ENCODE measurements around the gene PHACTR3. TPM values are rescaled to one million over a fixed set of nuclear protein-coding genes. Genes with fewer than 3 reads are reported as not detected.
"Not testable (repeated sequence)": the region's sequence is repeated elsewhere in the genome, so short reads cannot be mapped to it uniquely, and the experiment has no call there.

PHACTR3 gene
- total RNA-seq, 4 donors from 2014 or later, result 0.54 to 0.81 (median 0.59) TPM; not detected in 1

GRCh38 chr20:59837623-59838394, 233.5 kb downstream of the PHACTR3 start:
- H3K4me3 ChIP-seq, result no peak overlapping the region
- H3K9me3 ChIP-seq, result no peaks in the 10 kb centered on the region
- ATAC-seq, result no peak
- TF ChIP-seq POLR2AphosphoS5 (IDR thresholded peaks at IDR 0.05), result no peak
- TF ChIP-seq POLR2A (IDR thresholded peaks at IDR 0.05), result no peak
- no peak for TF ChIP-seq CTCF (IDR thresholded peaks at IDR 0.05)
- no peak for TF ChIP-seq EP300 (IDR thresholded peaks at IDR 0.05)
- peaks cover 0 to 22% (median 8%) of the 10 kb centered on the region in 3 donors for H3K4me1 ChIP-seq
- no peaks in the 10 kb centered on the region for H3K36me3 ChIP-seq
- WGBS, 2 donors (ENCODE audit: low coverage in 1 of 2), result 56 to 71% methylated on average over 3 to 4 of the region's 4 CpGs
- no peak overlapping the region for H3K27ac ChIP-seq
- peaks cover 58% of the 10 kb centered on the region for H3K27me3 ChIP-seq

- H3K36me3 ChIP-seq, result no peaks in the 10 kb centered on the region
- no peak overlapping the region for H3K4me3 ChIP-seq
- H3K9me3 ChIP-seq, result no peaks in the 10 kb centered on the region
- 47 to 80% methylated on average over 4 to 5 of the region's 5 CpGs for WGBS, 2 donors (ENCODE audit: low coverage in 1 of 2)
- H3K27me3 ChIP-seq, result peaks cover 55% of the 10 kb centered on the region
- H3K4me1 ChIP-seq, result peaks cover 0 to 22% (median 8%) of the 10 kb centered on the region in 3 donors
- no peak for ATAC-seq
- TF ChIP-seq EP300 (IDR thresholded peaks at IDR 0.05) (no peak), CTCF (IDR thresholded peaks at IDR 0.05) (no peak), POLR2AphosphoS5 (IDR thresholded peaks at IDR 0.05) (no peak), POLR2A (IDR thresholded peaks at IDR 0.05) (no peak)
- H3K27ac ChIP-seq, result no peak overlapping the region
Observed at GRCh38 chr20:59839400-59839799, 235.1 kb downstream of the PHACTR3 start.

- Histone ChIP-seq H3K36me3 (no peaks in the 10 kb centered on the region), H3K27me3 (peaks cover 12% of the 10 kb centered on the region), H3K27ac (no peak overlapping the region), H3K4me3 (no peak overlapping the region), H3K9me3 (no peaks in the 10 kb centered on the region), H3K4me1 (no peaks in the 10 kb centered on the region)
- no peak for TF ChIP-seq POLR2A (IDR thresholded peaks at IDR 0.05)
- TF ChIP-seq CTCF (IDR thresholded peaks at IDR 0.05), result no peak
- no peak for TF ChIP-seq EP300 (IDR thresholded peaks at IDR 0.05)
- no peak for TF ChIP-seq POLR2AphosphoS5 (IDR thresholded peaks at IDR 0.05)
- WGBS, 2 donors (ENCODE audit: low coverage in 1 of 2), result 92 to 93% methylated on average over 3 of the region's 3 CpGs
- ATAC-seq, result no peak
Observed at GRCh38 chr20:59845472-59845871, 241.1 kb downstream of the PHACTR3 start.

- TF ChIP-seq POLR2A (IDR thresholded peaks at IDR 0.05) (no peak), POLR2AphosphoS5 (IDR thresholded peaks at IDR 0.05) (no peak), CTCF (IDR thresholded peaks at IDR 0.05) (no peak), EP300 (IDR thresholded peaks at IDR 0.05) (no peak)
- 56 to 73% methylated on average over 2 of the region's 2 CpGs for WGBS, 2 donors (ENCODE audit: low coverage in 1 of 2)
- Histone ChIP-seq H3K4me1 (no peaks in the 10 kb centered on the region), H3K36me3 (no peaks in the 10 kb centered on the region), H3K27ac (no peak overlapping the region), H3K27me3 (no peaks in the 10 kb centered on the region), H3K4me3 (no peak overlapping the region), H3K9me3 (no peaks in the 10 kb centered on the region)
- ATAC-seq, result no peak
Observed at GRCh38 chr20:59848182-59848581, 243.8 kb downstream of the PHACTR3 start.

GRCh38 chr20:59850018-59850641, 245.8 kb downstream of the PHACTR3 start:
- no peaks in the 10 kb centered on the region for H3K36me3 ChIP-seq
- H3K4me3 ChIP-seq, result no peak overlapping the region
- H3K27ac ChIP-seq, result no peak overlapping the region
- H3K27me3 ChIP-seq, result no peaks in the 10 kb centered on the region
- no peak for ATAC-seq
- TF ChIP-seq CTCF (IDR thresholded peaks at IDR 0.05) (peak; percentile 55 to 71 (median 64)), EP300 (IDR thresholded peaks at IDR 0.05) (no peak)
- 62 to 64% methylated on average over 7 of the region's 7 CpGs for WGBS, 2 donors (ENCODE audit: low coverage in 1 of 2)
- no peaks in the 10 kb centered on the region for H3K4me1 ChIP-seq
- H3K9me3 ChIP-seq, result no peaks in the 10 kb centered on the region

- 100% methylated on average over 1 of the region's 1 CpG; no CpG with 5 or more reads in 1 of the 2 donors for WGBS, 2 donors (ENCODE audit: low coverage in 1 of 2)
- H3K27ac ChIP-seq, H3K9me3 ChIP-seq, H3K4me1 ChIP-seq, ATAC-seq, H3K36me3 ChIP-seq, H3K4me3 ChIP-seq, H3K27me3 ChIP-seq: not testable (repeated sequence)
Observed at GRCh38 chr20:59856526-59856925, 252.2 kb downstream of the PHACTR3 start.

- H3K4me1 ChIP-seq, H3K9me3 ChIP-seq, ATAC-seq, H3K27ac ChIP-seq, H3K36me3 ChIP-seq, H3K4me3 ChIP-seq, H3K27me3 ChIP-seq: not testable (repeated sequence)
- WGBS, 2 donors (ENCODE audit: low coverage in 1 of 2), result 84 to 93% methylated on average over 5 of the region's 5 CpGs
Observed at GRCh38 chr20:59856941-59857340, 252.6 kb downstream of the PHACTR3 start.

Data from gastroesophageal sphincter (tissue), 4 donors.